HEK293 (cell line): ENCODE data around the gene ITSN1.

Source experiments
- CTCF ChIA-PET: fragments of 350-600 bp; formaldehyde crosslinking; extraction: SDS; loops from one replicate; lab custom pipeline; 2021; ENCODE audit warnings: antibody characterized with exemption; lab: Yijun Ruan, JAX
- POLR2A ChIA-PET: fragments of 300-600 bp; formaldehyde crosslinking; extraction: SDS; loops from one replicate; lab custom pipeline; 2020; ENCODE audit warnings: antibody characterized with exemption, inconsistent platforms; lab: Yijun Ruan, JAX
- H3K27ac ChIP-seq: fragments of 200-500 bp; sonication (Bioruptor generic); 2 replicates; pipeline ENCODE4 v1.5.1; 2014; ENCODE audit warnings: low read depth, low read length, control low read depth, inconsistent platforms; ENCODE audit errors: extremely low read depth
- H3K36me3 ChIP-seq, 2 experiments: fragments of 200-500 bp in 1 of 2; sonication (Bioruptor generic) in 1 of 2; 1 replicate in 1 of 2; 2 replicates in 1 of 2; pipeline ENCODE4 v1.5.1; 2014 to 2017; ENCODE audit warnings: inconsistent platforms in 2 of 2, low read length in 2 of 2; ENCODE audit not compliant: control insufficient read depth in 2 of 2, insufficient read depth in 1 of 2
- H3K4me1 ChIP-seq: fragments of 200-500 bp; sonication (Bioruptor generic); 2 replicates; pipeline ENCODE4 v1.5.1; 2014; ENCODE audit warnings: mild to moderate bottlenecking, low read length, inconsistent platforms; ENCODE audit not compliant: control insufficient read depth, insufficient read depth
- H3K4me3 ChIP-seq: 2 replicates; pipeline ENCODE4 v1.5.1; 2011; ENCODE audit warnings: low read depth, mild to moderate bottlenecking, control low read depth, low read length, moderate library complexity
- H3K9me3 ChIP-seq: fragments of 200-500 bp; sonication (Bioruptor generic); 2 replicates; pipeline ENCODE4 v1.5.1; 2014; ENCODE audit warnings: low read depth, low read length, inconsistent platforms; ENCODE audit not compliant: control insufficient read depth, insufficient read depth
- CTCF ChIP-seq: fragments of 450-650 bp; formaldehyde crosslinking; IDR thresholded peaks from 2 replicates; pipeline ENCODE4 v1.5.1; 2016; ENCODE audit warnings: missing biosample characterization, missing genetic modification characterization
- GLIS1 ChIP-seq: fragments of 450-650 bp; formaldehyde crosslinking; IDR thresholded peaks from 2 replicates; pipeline ENCODE4 v1.5.1; 2016; ENCODE audit warnings: missing biosample characterization, missing genetic modification characterization
- HOXA7 ChIP-seq: sonication (generic); formaldehyde crosslinking; IDR thresholded peaks from 2 replicates; pipeline ENCODE4 v1.8.1; 2022; ENCODE audit warnings: missing genetic modification reagents, borderline replicate concordance
- HOXC10 ChIP-seq: sonication (generic); formaldehyde crosslinking; IDR thresholded peaks from 2 replicates; pipeline ENCODE4 v1.8.1; 2023; ENCODE audit warnings: mild to moderate bottlenecking, missing genetic modification reagents
- IKZF3 ChIP-seq: fragments of 450-650 bp; IDR thresholded peaks from 2 replicates; pipeline ENCODE4 v1.5.0; 2018; ENCODE audit warnings: missing biosample characterization, mild to moderate bottlenecking, missing genetic modification characterization, moderate library complexity
- KLF10 ChIP-seq: fragments of 450-650 bp; IDR thresholded peaks from 2 replicates; pipeline ENCODE4 v1.5.1; 2018; ENCODE audit warnings: missing biosample characterization, mild to moderate bottlenecking, missing genetic modification characterization
- KLF17 ChIP-seq: fragments of 450-650 bp; formaldehyde crosslinking; IDR thresholded peaks from 2 replicates; pipeline ENCODE4 v1.5.1; 2016; ENCODE audit warnings: missing biosample characterization, missing genetic modification characterization
- PRDM1 ChIP-seq: fragments of 450-650 bp; formaldehyde crosslinking; IDR thresholded peaks from 2 replicates; pipeline ENCODE4; 2016; ENCODE audit warnings: missing biosample characterization, missing genetic modification characterization
- ZBTB11 ChIP-seq: fragments of 450-650 bp; formaldehyde crosslinking; conservative IDR thresholded peaks from 2 replicates; pipeline ENCODE4 v1.5.1; 2016; ENCODE audit warnings: low read depth, missing biosample characterization, missing genetic modification characterization
- ZBTB21 ChIP-seq: fragments of 450-650 bp; formaldehyde crosslinking; IDR thresholded peaks from 2 replicates; pipeline ENCODE4 v1.5.1; 2017; ENCODE audit warnings: missing biosample characterization, missing genetic modification characterization
- ZBTB48 ChIP-seq: fragments of 450-650 bp; formaldehyde crosslinking; IDR thresholded peaks from 2 replicates; pipeline ENCODE4 v1.5.1; 2016; ENCODE audit warnings: missing biosample characterization, missing genetic modification characterization
- ZBTB6 ChIP-seq: fragments of 450-650 bp; formaldehyde crosslinking; IDR thresholded peaks from 2 replicates; pipeline ENCODE4 v1.5.1; 2017; ENCODE audit warnings: missing biosample characterization, missing genetic modification characterization
- ZBTB7A ChIP-seq: fragments of 450-650 bp; formaldehyde crosslinking; IDR thresholded peaks from 2 replicates; pipeline ENCODE4 v1.5.1; 2016; ENCODE audit warnings: low read depth, missing biosample characterization, missing genetic modification characterization
- ZFHX2 ChIP-seq: fragments of 450-650 bp; formaldehyde crosslinking; conservative IDR thresholded peaks from 2 replicates; pipeline ENCODE4 v1.5.1; 2016; ENCODE audit warnings: missing biosample characterization, missing genetic modification characterization
- ZNF10 ChIP-seq: fragments of 450-650 bp; formaldehyde crosslinking; IDR thresholded peaks from 2 replicates; pipeline ENCODE4 v1.5.1; 2017; ENCODE audit warnings: missing biosample characterization, missing genetic modification characterization
- ZNF148 ChIP-seq: fragments of 450-650 bp; formaldehyde crosslinking; IDR thresholded peaks from 2 replicates; pipeline ENCODE4 v1.5.0; 2017; ENCODE audit warnings: missing biosample characterization, missing genetic modification characterization, borderline replicate concordance
- ZNF302 ChIP-seq: fragments of 450-650 bp; formaldehyde crosslinking; IDR thresholded peaks from 2 replicates; pipeline ENCODE4 v1.5.1; 2016; ENCODE audit warnings: missing biosample characterization, missing genetic modification characterization, low read depth
- ZNF350 ChIP-seq: fragments of 450-650 bp; formaldehyde crosslinking; IDR thresholded peaks from 2 replicates; pipeline ENCODE4 v1.5.0; 2017; ENCODE audit warnings: missing biosample characterization, mild to moderate bottlenecking, missing genetic modification characterization
- ZNF37A ChIP-seq: fragments of 450-650 bp; IDR thresholded peaks from 2 replicates; pipeline ENCODE4 v1.5.1; 2018; ENCODE audit warnings: missing biosample characterization, missing genetic modification characterization
- ZNF391 ChIP-seq: fragments of 450-650 bp; formaldehyde crosslinking; IDR thresholded peaks from 2 replicates; pipeline ENCODE4 v1.5.1; 2016; ENCODE audit warnings: low read depth, missing biosample characterization, missing genetic modification characterization, borderline replicate concordance
- ZNF404 ChIP-seq: fragments of 450-650 bp; formaldehyde crosslinking; IDR thresholded peaks from 2 replicates; pipeline ENCODE4 v1.5.1; 2017; ENCODE audit warnings: missing biosample characterization, missing genetic modification characterization
- ZNF529 ChIP-seq: fragments of 450-650 bp; formaldehyde crosslinking; IDR thresholded peaks from 2 replicates; pipeline ENCODE4 v1.5.1; 2017; ENCODE audit warnings: missing genetic modification characterization, missing biosample characterization; ENCODE audit not compliant: insufficient replicate concordance
- ZNF629 ChIP-seq: fragments of 450-650 bp; formaldehyde crosslinking; IDR thresholded peaks from 2 replicates; pipeline ENCODE4 v1.5.1; 2017; ENCODE audit warnings: missing biosample characterization, missing genetic modification characterization
- ZNF768 ChIP-seq: fragments of 450-650 bp; formaldehyde crosslinking; IDR thresholded peaks from 2 replicates; pipeline ENCODE4 v1.5.1; 2018; ENCODE audit warnings: missing biosample characterization, mild to moderate bottlenecking, missing genetic modification characterization
- ZNF785 ChIP-seq: fragments of 450-650 bp; formaldehyde crosslinking; IDR thresholded peaks from 2 replicates; pipeline ENCODE4 v1.5.1; 2016; ENCODE audit warnings: missing biosample characterization, missing genetic modification characterization
- ZNF791 ChIP-seq: fragments of 450-650 bp; formaldehyde crosslinking; IDR thresholded peaks from 2 replicates; pipeline ENCODE4 v1.5.1; 2016; ENCODE audit warnings: missing biosample characterization, missing genetic modification characterization
- ZSCAN23 ChIP-seq: fragments of 450-650 bp; formaldehyde crosslinking; IDR thresholded peaks from 2 replicates; pipeline ENCODE4 v1.5.1; 2016; ENCODE audit warnings: missing biosample characterization, missing genetic modification characterization

The ITSN1 gene

GRCh38 chr21:33897739-33898138 is 255.4 kb downstream of the ITSN1 start:
- H3K27ac ChIP-seq, result no peak overlapping the region
- no peaks in the 10 kb centered on the region for H3K9me3 ChIP-seq
- no peak overlapping the region for H3K4me3 ChIP-seq
- H3K4me1 ChIP-seq, result peaks cover 6% of the 10 kb centered on the region; the same call in 1 of the 2 replicates
- CTCF ChIA-PET, result interaction anchor here (0.7 to 1.9 kb wide), 2 partner anchors 12 to 292 kb away, joined by 3 to 9 read pairs; no protein-coding TSS in a partner anchor
- TF ChIP-seq ZNF148 (tag by site-specific recombination) (no peak), ZBTB11 (tag by site-specific recombination) (no peak), HOXC10 (CRISPR knock-in tag) (no peak), ZNF529 (tag by site-specific recombination) (no peak), ZNF629 (tag by site-specific recombination) (no peak), ZNF791 (tag by site-specific recombination) (no peak), ZNF37A (tag by site-specific recombination) (no peak), ZBTB6 (tag by site-specific recombination) (no peak), ZFHX2 (tag by site-specific recombination) (no peak), ZBTB7A (tag by site-specific recombination) (no peak), ZNF350 (tag by site-specific recombination) (no peak), HOXA7 (CRISPR knock-in tag) (no peak), ZBTB21 (tag by site-specific recombination) (no peak), ZNF10 (tag by site-specific recombination) (no peak), CTCF (no peak)
- TF ChIP-seq, all 188 proteins: peak for 0
- peaks cover 4 to 21% of the 10 kb centered on the region in 2 experiments; a peak in 2 of 3 replicates for H3K36me3 ChIP-seq
- POLR2A ChIA-PET, result no interaction called here

- ChIA-PET POLR2A (interaction anchor here (1.2 kb wide), 1 partner anchor 310 kb away, joined by 6 read pairs; the partner anchor contains the start of gene DONSON), CTCF (interaction anchor here (0.6 to 1.9 kb wide), 3 partner anchors 215 to 298 kb away, joined by 3 to 9 read pairs (median 3); no protein-coding TSS in a partner anchor)
- Histone ChIP-seq H3K4me1 (peaks cover 6% of the 10 kb centered on the region; the same call in 1 of the 2 replicates), H3K9me3 (no peaks in the 10 kb centered on the region), H3K36me3 (peaks cover 10 to 30% of the 10 kb centered on the region in 2 experiments), H3K27ac (no peak overlapping the region), H3K4me3 (no peak overlapping the region)
- TF ChIP-seq KLF10 (tag by site-specific recombination), result no peak
- no peak for TF ChIP-seq KLF17 (tag by site-specific recombination)
- no peak for TF ChIP-seq ZBTB48 (tag by site-specific recombination)
- TF ChIP-seq ZNF404 (tag by site-specific recombination), result no peak
- TF ChIP-seq ZNF785 (tag by site-specific recombination), result no peak
- TF ChIP-seq ZNF391 (tag by site-specific recombination), result no peak
- no peak for TF ChIP-seq IKZF3 (tag by site-specific recombination)
- no peak for TF ChIP-seq PRDM1 (tag by site-specific recombination)
- TF ChIP-seq ZNF768, result no peak
- TF ChIP-seq ZNF302, result no peak
- TF ChIP-seq ZSCAN23 (tag by site-specific recombination), result no peak
- TF ChIP-seq GLIS1 (tag by site-specific recombination), result no peak
Observed at GRCh38 chr21:33898586-33898985, 256.3 kb downstream of the ITSN1 start.
